Embryonic facial prominence (tissue), 1 donor: Measurements from ENCODE around the gene AKAP5.

ENCODE experiments used
- DNase-seq: peaks from one replicate; pipeline ENCODE4 v3.0.0-alpha.2; 2016; ENCODE audit errors: extremely low spot score

AKAP5 gene, protein sequence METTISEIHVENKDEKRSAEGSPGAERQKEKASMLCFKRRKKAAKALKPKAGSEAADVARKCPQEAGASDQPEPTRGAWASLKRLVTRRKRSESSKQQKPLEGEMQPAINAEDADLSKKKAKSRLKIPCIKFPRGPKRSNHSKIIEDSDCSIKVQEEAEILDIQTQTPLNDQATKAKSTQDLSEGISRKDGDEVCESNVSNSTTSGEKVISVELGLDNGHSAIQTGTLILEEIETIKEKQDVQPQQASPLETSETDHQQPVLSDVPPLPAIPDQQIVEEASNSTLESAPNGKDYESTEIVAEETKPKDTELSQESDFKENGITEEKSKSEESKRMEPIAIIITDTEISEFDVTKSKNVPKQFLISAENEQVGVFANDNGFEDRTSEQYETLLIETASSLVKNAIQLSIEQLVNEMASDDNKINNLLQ

DNA sequence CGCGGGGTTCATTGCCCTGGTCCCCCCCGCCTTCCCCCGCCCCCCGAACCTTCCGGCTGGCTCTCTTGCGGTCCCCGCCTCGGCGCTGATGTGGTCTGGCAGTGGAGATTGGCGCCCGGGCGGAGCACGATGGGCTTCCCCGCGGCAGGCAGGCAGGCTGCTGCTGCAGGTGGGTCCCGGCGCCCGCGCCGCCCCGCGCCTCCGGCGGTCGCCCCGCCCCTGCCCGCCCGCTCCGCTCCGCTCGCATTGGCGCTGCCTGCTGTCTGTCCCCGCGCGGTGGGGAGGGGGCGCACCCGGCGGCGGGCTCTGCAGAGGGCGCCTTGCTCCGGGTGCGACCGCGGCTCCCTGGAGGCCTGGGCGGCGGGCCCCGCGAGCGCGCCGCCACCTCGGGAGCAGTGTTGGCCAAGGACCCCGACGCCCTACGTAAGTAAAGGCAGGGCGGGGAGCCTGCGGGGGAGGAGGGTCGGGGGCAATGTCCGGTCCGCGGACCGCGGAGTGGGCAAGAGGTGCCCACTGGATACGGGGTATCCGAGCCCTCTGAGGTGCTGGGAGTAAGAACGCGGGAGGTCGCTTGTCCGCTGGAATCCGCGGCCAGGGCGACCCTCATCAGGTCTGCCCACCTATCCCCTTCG is at the start of gene AKAP5:
Gene AKAP5, plus strand, starts transcription at position 309 of the 632 bp plus-strand sequence. CDS start 2,896 bp downstream, outside the sequence.
- no peak for DNase-seq

- DNase-seq, result no peak
Observed at GRCh38 chr14:64416348-64416932, 48.9 kb upstream of the AKAP5 start.

DNA sequence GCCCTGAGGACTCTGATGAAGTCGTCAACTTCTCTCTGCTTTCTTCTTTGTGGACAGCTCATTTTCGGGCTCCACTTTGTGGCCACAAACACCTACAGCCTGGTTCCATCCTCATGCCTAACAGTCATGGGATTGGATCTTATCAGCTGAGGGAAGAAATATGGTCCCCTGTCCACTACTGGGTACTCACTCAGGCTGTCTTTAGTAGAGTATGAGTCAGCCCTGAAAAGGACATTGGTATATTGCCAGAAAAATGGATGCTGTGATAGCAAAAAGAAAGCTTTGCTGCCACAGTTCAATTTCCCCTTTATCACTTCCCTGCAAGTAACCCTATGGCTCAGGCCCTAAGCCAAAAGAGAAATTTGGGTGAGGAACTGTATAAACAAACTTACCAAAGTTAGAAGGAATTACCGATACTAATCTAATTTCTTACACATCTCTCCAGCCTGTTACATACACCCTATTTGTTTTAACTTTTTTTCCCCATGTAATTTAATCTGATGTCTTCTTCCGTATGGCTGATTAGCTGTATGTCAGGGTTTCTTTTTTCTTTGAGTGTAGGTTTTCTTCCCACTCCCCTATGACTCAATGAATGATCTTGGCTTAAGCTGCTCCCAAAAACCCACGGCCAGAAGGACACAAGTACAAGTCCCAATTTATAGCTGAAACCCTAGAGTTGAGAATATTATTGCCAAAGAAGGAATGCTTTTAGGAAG is 48.1 kb upstream of the AKAP5 start:
- DNase-seq, result no peak

DNA sequence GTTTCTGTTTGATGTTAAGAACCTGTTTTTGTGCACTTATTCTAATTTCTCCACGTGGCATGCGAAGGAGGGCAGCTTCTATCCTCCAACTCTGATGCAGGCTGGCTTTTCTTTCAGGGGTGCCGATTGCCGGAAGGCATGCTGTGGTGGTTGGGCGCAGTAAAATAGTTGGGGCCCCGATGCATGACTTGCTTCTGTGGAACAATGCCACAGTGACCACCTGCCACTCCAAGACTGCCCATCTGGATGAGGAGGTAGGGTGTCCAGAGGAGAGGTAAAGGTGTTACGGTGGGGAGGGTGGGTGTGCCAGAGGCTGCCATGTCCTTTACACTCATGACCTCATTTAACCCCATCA is 47.6 kb upstream of the AKAP5 start:
- no peak for DNase-seq

DNA sequence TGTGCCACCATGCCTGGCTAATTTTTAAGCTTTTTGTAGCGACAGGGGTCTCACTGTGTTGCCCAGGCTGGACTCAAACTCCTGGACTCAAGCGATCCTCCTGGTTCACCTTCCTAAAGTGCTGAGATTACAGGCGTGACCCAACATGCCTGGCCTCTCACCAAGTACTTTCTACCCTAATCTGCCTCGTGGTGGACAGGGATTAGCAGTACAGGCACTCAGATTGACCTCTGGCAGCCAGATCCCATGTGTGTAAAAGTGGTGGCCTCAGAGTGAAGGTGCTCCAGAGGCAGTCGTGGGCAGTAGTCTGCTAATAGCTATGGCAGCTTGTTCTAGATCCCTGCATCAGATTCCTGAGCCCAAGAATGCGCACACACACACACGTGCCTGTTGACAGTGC is 46.3 kb upstream of the AKAP5 start:
- no peak for DNase-seq

DNA sequence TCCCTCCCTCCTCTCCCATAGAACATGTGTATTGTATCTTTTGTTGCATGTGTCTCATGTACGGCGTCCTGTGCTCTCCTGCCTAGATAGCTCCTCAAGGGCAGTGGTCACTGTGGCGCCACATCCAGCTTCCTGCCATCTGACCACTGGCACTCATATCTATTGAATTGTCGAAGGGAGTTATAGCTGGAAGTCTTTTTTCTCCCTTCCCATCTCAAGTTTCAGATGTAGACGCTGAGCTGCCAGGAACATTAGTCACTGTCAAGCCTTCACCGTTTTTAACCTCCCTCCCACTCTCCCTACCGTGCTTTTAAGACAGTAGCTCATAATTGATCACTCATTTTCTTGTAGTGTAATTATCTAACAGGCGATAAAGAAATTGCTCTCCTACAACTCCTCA is 44.1 kb upstream of the AKAP5 start:
- DNase-seq, result no peak

GRCh38 chr14:64422005-64422404 is 43.3 kb upstream of the AKAP5 start:
- no peak for DNase-seq

- DNase-seq, result no peak
Observed at GRCh38 chr14:64422756-64423155, 42.5 kb upstream of the AKAP5 start.

DNA sequence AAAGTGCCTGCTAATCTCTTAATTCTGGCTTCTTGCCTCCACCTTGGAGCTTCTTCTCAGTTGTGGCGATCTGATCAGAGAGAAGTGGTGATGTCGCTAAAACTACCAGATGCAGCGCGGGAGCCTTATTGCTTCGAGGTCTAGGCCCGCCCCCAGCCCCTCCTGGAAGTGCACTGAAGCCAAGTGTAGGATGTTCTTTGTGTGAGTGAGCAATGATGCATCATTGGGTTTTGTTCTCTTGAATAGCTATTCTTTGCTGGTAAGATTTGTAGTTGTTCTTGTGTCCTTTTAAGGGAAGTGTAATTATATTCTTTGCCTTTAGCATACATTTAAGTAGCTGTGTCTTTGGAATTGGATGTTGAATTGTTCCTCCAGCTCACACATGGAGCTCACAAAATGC is 41.3 kb upstream of the AKAP5 start:
- DNase-seq, result no peak

DNA sequence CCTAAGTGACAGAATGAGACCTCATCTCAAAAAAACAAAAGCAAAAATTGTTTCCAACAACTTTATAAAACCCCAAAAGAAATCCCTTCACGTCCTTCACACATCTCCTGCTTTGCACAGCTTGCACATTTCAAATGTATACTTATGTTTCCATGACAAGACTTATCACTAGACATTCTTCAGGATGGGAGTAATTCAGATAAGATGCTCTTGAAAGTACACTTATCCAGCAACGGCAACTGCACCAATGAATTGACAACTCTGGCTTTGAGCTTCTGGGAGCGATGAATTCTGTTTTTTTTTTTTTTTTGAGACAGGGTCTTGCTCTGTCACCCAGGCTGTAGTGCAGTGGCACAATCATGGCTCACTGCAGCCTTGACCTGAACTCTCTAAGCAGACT is 30.8 kb upstream of the AKAP5 start:
- no peak for DNase-seq

DNA sequence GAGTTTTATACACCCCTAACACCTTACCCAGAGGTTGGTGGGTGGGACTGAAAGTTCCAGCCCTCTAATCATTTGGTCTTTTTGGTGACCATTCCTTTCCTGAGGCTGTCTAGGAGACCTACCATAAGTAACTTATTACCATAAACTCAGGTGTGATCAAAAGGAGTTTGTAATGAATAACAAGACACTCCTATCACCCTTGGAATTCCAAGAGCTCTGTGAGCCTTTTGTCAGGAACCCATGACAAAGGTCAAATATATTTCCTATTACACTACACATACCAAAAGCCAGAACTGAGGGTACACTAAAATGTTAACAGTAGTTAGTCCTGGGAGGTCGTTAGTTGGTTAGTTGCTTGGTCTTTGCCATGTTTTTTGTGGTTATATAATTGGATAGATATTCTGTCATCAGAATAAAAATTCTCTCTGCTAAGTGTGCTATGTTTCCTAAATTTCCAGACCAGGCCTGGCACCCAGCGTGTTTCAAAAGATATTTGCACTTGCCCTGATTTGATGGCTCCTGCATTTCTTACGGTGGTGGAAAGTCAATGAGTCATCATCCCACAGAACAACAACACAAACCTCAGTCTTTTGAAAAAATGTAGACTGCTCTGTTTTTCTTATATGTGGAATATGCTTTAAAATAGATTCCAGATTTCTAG is 27.0 kb upstream of the AKAP5 start:
- DNase-seq, result no peak

- DNase-seq, result no peak
Observed at GRCh38 chr14:64439141-64439540, 26.2 kb upstream of the AKAP5 start.

DNA sequence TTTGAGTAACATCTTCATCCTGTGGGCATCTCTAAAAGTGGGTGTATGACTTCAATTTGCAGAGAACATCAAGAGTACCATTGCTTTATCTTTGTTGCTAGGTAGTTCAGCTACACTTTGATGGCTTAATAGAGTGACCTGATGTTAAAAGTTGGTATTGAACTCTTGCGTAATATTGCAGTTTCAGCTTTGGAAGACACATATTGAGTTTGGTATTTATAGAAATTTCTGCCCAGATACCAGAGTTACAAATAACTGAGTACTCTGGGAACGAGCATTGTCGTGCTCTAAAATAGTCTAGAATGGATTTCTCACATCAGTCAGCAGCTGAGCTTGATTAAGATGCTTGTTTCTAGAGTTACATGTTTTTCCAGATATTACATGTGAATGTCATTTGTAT is 24.8 kb upstream of the AKAP5 start:
- DNase-seq, result no peak

DNA sequence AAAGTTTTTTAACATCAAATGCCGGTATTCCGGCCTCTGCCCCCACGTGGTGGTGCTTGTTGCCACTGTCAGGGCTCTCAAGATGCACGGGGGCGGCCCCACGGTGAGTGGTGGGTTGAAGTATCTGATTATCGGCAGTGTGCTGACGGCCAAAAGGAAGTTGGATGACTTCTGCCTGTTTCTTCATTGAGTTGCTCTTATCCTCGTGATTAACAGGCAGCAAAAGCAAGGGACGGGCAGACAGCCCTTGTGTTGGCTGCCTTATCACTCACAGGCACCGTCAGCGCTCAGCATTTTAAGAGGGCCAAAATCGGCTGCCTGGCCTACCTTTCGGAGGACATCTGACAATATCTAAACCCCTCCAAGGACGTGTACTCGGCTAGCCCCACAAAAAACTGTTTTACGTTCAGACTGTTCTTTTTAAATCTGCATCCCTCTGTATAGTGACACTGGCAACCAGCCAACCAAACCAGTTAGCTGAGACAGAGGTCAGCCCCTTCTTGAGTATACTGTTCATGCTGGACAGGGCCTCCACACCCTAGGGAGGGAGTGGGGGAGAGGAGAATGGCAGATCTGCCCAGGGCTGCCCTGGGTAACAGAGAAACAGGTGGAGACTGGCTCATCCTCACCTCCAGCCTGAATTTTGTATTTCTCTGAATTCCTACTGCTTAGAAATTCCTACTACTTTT is 22.9 kb upstream of the AKAP5 start:
- DNase-seq, result no peak

DNA sequence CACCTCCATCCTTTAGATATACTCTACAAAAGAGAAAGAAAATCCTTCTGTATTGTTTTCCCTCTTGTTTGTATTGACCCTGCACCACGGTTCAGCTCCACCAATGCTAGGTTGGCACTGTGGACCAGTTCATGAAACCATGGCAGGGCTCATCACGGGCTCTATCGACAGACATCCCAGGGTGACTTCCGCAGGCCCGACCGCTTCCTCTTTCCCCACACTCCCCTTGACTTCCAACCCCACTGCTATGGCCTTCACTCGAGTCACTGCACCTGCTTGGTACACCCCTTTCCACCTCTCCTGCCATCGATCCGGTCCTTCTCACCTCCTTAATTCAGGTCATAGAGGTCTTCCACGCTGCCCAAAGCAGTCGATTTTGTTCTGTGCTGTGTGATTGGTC is 21.2 kb upstream of the AKAP5 start:
- no peak for DNase-seq

- no peak for DNase-seq
Observed at GRCh38 chr14:64444984-64445845, 20.1 kb upstream of the AKAP5 start.

DNA sequence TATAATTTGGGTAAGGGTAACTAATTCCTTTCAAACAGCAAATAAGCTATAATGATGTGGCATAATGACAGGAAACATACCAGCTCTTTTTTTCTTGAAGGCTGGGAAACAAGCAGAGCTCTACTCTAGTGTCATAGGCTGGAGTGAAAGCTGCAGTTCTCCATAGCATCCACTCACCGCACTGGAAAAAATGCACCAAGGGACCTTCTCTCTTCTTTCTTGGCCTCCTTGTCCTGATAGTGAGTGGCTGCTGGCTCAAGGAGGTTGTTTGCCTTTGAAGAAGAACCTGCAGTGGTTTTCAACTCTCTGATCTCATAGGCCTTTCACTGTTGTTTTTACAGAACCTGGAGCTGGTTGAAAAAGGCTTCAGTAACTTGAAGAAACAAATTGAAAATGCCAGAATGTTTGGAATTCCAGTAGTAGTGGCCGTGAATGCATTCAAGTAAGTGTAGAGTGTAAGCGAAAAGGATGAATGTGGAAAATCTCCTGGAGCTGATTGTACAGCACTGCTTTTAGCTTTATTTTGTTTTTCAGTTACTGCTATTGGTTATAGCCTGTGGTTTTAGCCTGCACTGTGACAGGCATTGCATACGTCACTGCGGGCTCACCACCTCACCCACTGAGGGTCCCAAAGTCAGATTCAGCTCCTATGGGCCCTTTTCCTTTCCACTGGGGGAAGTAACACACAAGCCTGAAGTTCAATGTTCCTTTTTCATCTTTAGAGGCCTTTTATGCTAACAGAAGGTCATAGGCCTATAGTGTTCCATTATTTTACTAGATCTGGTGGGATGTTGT is 17.2 kb upstream of the AKAP5 start:
- no peak for DNase-seq

DNA sequence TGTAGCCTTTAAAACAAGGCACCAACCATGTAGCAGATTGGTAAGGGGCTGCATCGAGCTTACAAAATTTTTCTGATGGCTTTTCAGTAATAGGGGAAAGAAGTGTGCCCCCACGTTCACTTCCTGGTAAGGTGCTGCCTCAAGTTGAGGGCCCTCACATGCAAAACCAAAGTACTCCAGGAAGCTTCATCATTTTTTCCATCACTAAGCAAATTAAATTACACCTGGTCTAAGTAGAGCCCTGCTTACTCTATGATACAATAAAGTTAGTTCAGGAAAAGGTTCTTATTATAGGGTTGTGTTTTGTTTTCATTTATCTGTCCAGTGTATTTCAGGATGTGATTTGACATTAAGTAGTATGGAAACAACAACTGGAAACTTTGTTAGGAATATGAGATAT is 15.0 kb upstream of the AKAP5 start:
- DNase-seq, result no peak

GRCh38 chr14:64454671-64455070 is 10.6 kb upstream of the AKAP5 start:
- no peak for DNase-seq
